ENCODE measurements around the gene USP32. TPM values are rescaled to one million over a fixed set of nuclear protein-coding genes. Genes with fewer than 3 reads are reported as not detected.

The USP32 gene
- total and polyA plus RNA-seq, 2 of the 8 experiments (the other 6 are each of a cell fraction or from before 2014, with no cell fraction given), result 29.6 to 112 TPM

- TF ChIP-seq HDAC6 (IDR thresholded peaks at IDR 0.05; ENCODE audit: low read depth, low read length) (no peak), YY1 (IDR thresholded peaks at IDR 0.05; ENCODE audit: low read depth, low read length) (no peak), JUN (IDR thresholded peaks at IDR 0.05; ENCODE audit: low read depth, low read length) (no peak), CEBPB (IDR thresholded peaks at IDR 0.05; ENCODE audit: low read depth, low read length) (no peak), SIX5 (IDR thresholded peaks at IDR 0.05; ENCODE audit: low read depth, low read length) (no peak), KDM5A (IDR thresholded peaks at IDR 0.05; ENCODE audit: low read length) (no peak), HDAC2 (IDR thresholded peaks at IDR 0.05; ENCODE audit: borderline replicate concordance in 1 of 2, low read depth in 2 of 2, low read length in 2 of 2) (no peak)
These were observed 20.5 kb downstream of the USP32 start (continued) for GRCh38 chr17:60371416-60371815.
